Measurements from ENCODE around the gene NALCN.
"Not testable (repeated sequence)": the region's sequence is repeated elsewhere in the genome, so short reads cannot be mapped to it uniquely, and the experiment has no call there.

Gene NALCN

GRCh38 chr13:101323601-101324000, 92.7 kb downstream of the NALCN start:
- Histone ChIP-seq H3K27ac (ENCODE audit: insufficient read depth, low read length, poor library complexity, severe bottlenecking) (no peak overlapping the region), H3K4me3 (ENCODE audit: insufficient read depth, low read depth, low read length, poor library complexity, severe bottlenecking) (no peak overlapping the region), H3K9me3 (ENCODE audit: control insufficient read depth, low read length) (no peaks in the 10 kb centered on the region), H3K36me3 (ENCODE audit: control insufficient read depth, insufficient read depth, low read length) (no peaks in the 10 kb centered on the region), H3K4me1 (ENCODE audit: control insufficient read depth, insufficient read depth, low read length, poor library complexity, severe bottlenecking) (no peaks in the 10 kb centered on the region), H3K27me3 (replicated peaks; ENCODE audit: control insufficient read depth, insufficient read depth, low read length, poor library complexity, severe bottlenecking) (no peaks in the 10 kb centered on the region)
- DNase-seq = no peak

GRCh38 chr13:101317986-101318523, 98.3 kb downstream of the NALCN start:
- no peaks in the 10 kb centered on the region for H3K36me3 ChIP-seq (ENCODE audit: control insufficient read depth, insufficient read depth, low read length)
- no peak overlapping the region for H3K4me3 ChIP-seq (ENCODE audit: insufficient read depth, low read depth, low read length, poor library complexity, severe bottlenecking)
- no peak for DNase-seq
- no peaks in the 10 kb centered on the region for H3K9me3 ChIP-seq (ENCODE audit: control insufficient read depth, low read length)
- no peak overlapping the region for H3K27ac ChIP-seq (ENCODE audit: insufficient read depth, low read length, poor library complexity, severe bottlenecking)
- H3K27me3 ChIP-seq (replicated peaks; ENCODE audit: control insufficient read depth, insufficient read depth, low read length, poor library complexity, severe bottlenecking) = no peaks in the 10 kb centered on the region
- H3K4me1 ChIP-seq (ENCODE audit: control insufficient read depth, insufficient read depth, low read length, poor library complexity, severe bottlenecking) = no peaks in the 10 kb centered on the region

GRCh38 chr13:101313479-101313878, 102.8 kb downstream of the NALCN start:
- not testable (repeated sequence) for H3K27me3 ChIP-seq (replicated peaks; ENCODE audit: control insufficient read depth, insufficient read depth, low read length, poor library complexity, severe bottlenecking); H3K4me3 ChIP-seq (ENCODE audit: insufficient read depth, low read depth, low read length, poor library complexity, severe bottlenecking); H3K27ac ChIP-seq (ENCODE audit: insufficient read depth, low read length, poor library complexity, severe bottlenecking); H3K36me3 ChIP-seq (ENCODE audit: control insufficient read depth, insufficient read depth, low read length); DNase-seq; H3K9me3 ChIP-seq (ENCODE audit: control insufficient read depth, low read length); H3K4me1 ChIP-seq (ENCODE audit: control insufficient read depth, insufficient read depth, low read length, poor library complexity, severe bottlenecking)

- Histone ChIP-seq H3K27me3 (replicated peaks; ENCODE audit: control insufficient read depth, insufficient read depth, low read length, poor library complexity, severe bottlenecking) (no peaks in the 10 kb centered on the region), H3K4me3 (ENCODE audit: insufficient read depth, low read depth, low read length, poor library complexity, severe bottlenecking) (no peak overlapping the region), H3K4me1 (ENCODE audit: control insufficient read depth, insufficient read depth, low read length, poor library complexity, severe bottlenecking) (no peaks in the 10 kb centered on the region), H3K27ac (ENCODE audit: insufficient read depth, low read length, poor library complexity, severe bottlenecking) (no peak overlapping the region), H3K9me3 (ENCODE audit: control insufficient read depth, low read length) (no peaks in the 10 kb centered on the region), H3K36me3 (ENCODE audit: control insufficient read depth, insufficient read depth, low read length) (no peaks in the 10 kb centered on the region)
- DNase-seq = no peak
Measured at GRCh38 chr13:101309014-101309619, 107.2 kb downstream of the NALCN start.

- no peaks in the 10 kb centered on the region for H3K36me3 ChIP-seq (ENCODE audit: control insufficient read depth, insufficient read depth, low read length)
- no peaks in the 10 kb centered on the region for H3K4me1 ChIP-seq (ENCODE audit: control insufficient read depth, insufficient read depth, low read length, poor library complexity, severe bottlenecking)
- no peaks in the 10 kb centered on the region for H3K9me3 ChIP-seq (ENCODE audit: control insufficient read depth, low read length)
- no peak overlapping the region for H3K27ac ChIP-seq (ENCODE audit: insufficient read depth, low read length, poor library complexity, severe bottlenecking)
- DNase-seq = no peak
- H3K4me3 ChIP-seq (ENCODE audit: insufficient read depth, low read depth, low read length, poor library complexity, severe bottlenecking) = no peak overlapping the region
- H3K27me3 ChIP-seq (replicated peaks; ENCODE audit: control insufficient read depth, insufficient read depth, low read length, poor library complexity, severe bottlenecking) = no peaks in the 10 kb centered on the region
Measured at GRCh38 chr13:101308247-101309013, 107.9 kb downstream of the NALCN start.

- no peaks in the 10 kb centered on the region for H3K4me1 ChIP-seq (ENCODE audit: control insufficient read depth, insufficient read depth, low read length, poor library complexity, severe bottlenecking)
- H3K27ac ChIP-seq (ENCODE audit: insufficient read depth, low read length, poor library complexity, severe bottlenecking) = no peak overlapping the region
Measured at GRCh38 chr13:101307181-101307701, 109.1 kb downstream of the NALCN start.

GRCh38 chr13:101306773-101307172, 109.5 kb downstream of the NALCN start:
- Histone ChIP-seq H3K36me3 (ENCODE audit: control insufficient read depth, insufficient read depth, low read length) (no peaks in the 10 kb centered on the region), H3K4me1 (ENCODE audit: control insufficient read depth, insufficient read depth, low read length, poor library complexity, severe bottlenecking) (no peaks in the 10 kb centered on the region), H3K27ac (ENCODE audit: insufficient read depth, low read length, poor library complexity, severe bottlenecking) (no peak overlapping the region), H3K27me3 (replicated peaks; ENCODE audit: control insufficient read depth, insufficient read depth, low read length, poor library complexity, severe bottlenecking) (no peaks in the 10 kb centered on the region), H3K4me3 (ENCODE audit: insufficient read depth, low read depth, low read length, poor library complexity, severe bottlenecking) (no peak overlapping the region), H3K9me3 (ENCODE audit: control insufficient read depth, low read length) (no peaks in the 10 kb centered on the region)
- DNase-seq = no peak

More at GRCh38 chr13:101307181-101307701, 109.1 kb downstream of the NALCN start:
- no peak for DNase-seq
- Histone ChIP-seq H3K4me3 (ENCODE audit: insufficient read depth, low read depth, low read length, poor library complexity, severe bottlenecking) (no peak overlapping the region), H3K9me3 (ENCODE audit: control insufficient read depth, low read length) (no peaks in the 10 kb centered on the region), H3K36me3 (ENCODE audit: control insufficient read depth, insufficient read depth, low read length) (no peaks in the 10 kb centered on the region), H3K27me3 (replicated peaks; ENCODE audit: control insufficient read depth, insufficient read depth, low read length, poor library complexity, severe bottlenecking) (no peaks in the 10 kb centered on the region)

- Histone ChIP-seq H3K27me3 (replicated peaks; ENCODE audit: control insufficient read depth, insufficient read depth, low read length, poor library complexity, severe bottlenecking) (no peaks in the 10 kb centered on the region), H3K4me1 (ENCODE audit: control insufficient read depth, insufficient read depth, low read length, poor library complexity, severe bottlenecking) (no peaks in the 10 kb centered on the region), H3K9me3 (ENCODE audit: control insufficient read depth, low read length) (no peaks in the 10 kb centered on the region), H3K36me3 (ENCODE audit: control insufficient read depth, insufficient read depth, low read length) (no peaks in the 10 kb centered on the region), H3K4me3 (ENCODE audit: insufficient read depth, low read depth, low read length, poor library complexity, severe bottlenecking) (no peak overlapping the region), H3K27ac (ENCODE audit: insufficient read depth, low read length, poor library complexity, severe bottlenecking) (no peak overlapping the region)
- DNase-seq = no peak
Measured at GRCh38 chr13:101305981-101306411, 110.3 kb downstream of the NALCN start.

- Histone ChIP-seq H3K4me3 (ENCODE audit: insufficient read depth, low read depth, low read length, poor library complexity, severe bottlenecking) (no peak overlapping the region), H3K4me1 (ENCODE audit: control insufficient read depth, insufficient read depth, low read length, poor library complexity, severe bottlenecking) (no peaks in the 10 kb centered on the region), H3K9me3 (ENCODE audit: control insufficient read depth, low read length) (no peaks in the 10 kb centered on the region), H3K36me3 (ENCODE audit: control insufficient read depth, insufficient read depth, low read length) (no peaks in the 10 kb centered on the region), H3K27ac (ENCODE audit: insufficient read depth, low read length, poor library complexity, severe bottlenecking) (no peak overlapping the region), H3K27me3 (replicated peaks; ENCODE audit: control insufficient read depth, insufficient read depth, low read length, poor library complexity, severe bottlenecking) (no peaks in the 10 kb centered on the region)
- DNase-seq = no peak
Measured at GRCh38 chr13:101303521-101303920, 112.8 kb downstream of the NALCN start.

GRCh38 chr13:101301053-101301452, 115.3 kb downstream of the NALCN start:
- Histone ChIP-seq H3K27me3 (replicated peaks; ENCODE audit: control insufficient read depth, insufficient read depth, low read length, poor library complexity, severe bottlenecking) (no peaks in the 10 kb centered on the region), H3K4me3 (ENCODE audit: insufficient read depth, low read depth, low read length, poor library complexity, severe bottlenecking) (no peak overlapping the region), H3K27ac (ENCODE audit: insufficient read depth, low read length, poor library complexity, severe bottlenecking) (no peak overlapping the region), H3K9me3 (ENCODE audit: control insufficient read depth, low read length) (no peaks in the 10 kb centered on the region), H3K4me1 (ENCODE audit: control insufficient read depth, insufficient read depth, low read length, poor library complexity, severe bottlenecking) (no peaks in the 10 kb centered on the region), H3K36me3 (ENCODE audit: control insufficient read depth, insufficient read depth, low read length) (no peaks in the 10 kb centered on the region)
- DNase-seq = no peak
